Gastroesophageal sphincter (tissue), 4 donors: ENCODE results near the gene CCDC51. TPM values are rescaled to one million over a fixed set of nuclear protein-coding genes. Genes with fewer than 3 reads are reported as not detected.

Experiments
- ATAC-seq: fragments of 150-250 bp; one replicate; pipeline ENCODE4 v1.9.1; 2016; ENCODE audit warnings: mild to moderate bottlenecking, moderate library complexity
- H3K27ac ChIP-seq, 4 donors: fragments of 200-600 bp; sonication (generic) in 3 of 4; 1 replicate in 3 of 4; 2 replicates in 1 of 4; pipeline ENCODE4 v1.5.1; 2016 to 2019
- H3K27me3 ChIP-seq: fragments of 200-600 bp; sonication (generic); one replicate; pipeline ENCODE4 v1.5.1; 2019
- H3K36me3 ChIP-seq, 2 donors: fragments of 200-600 bp; sonication (generic); one replicate each; pipeline ENCODE4 v1.5.1; 2019; ENCODE audit warnings: control low read depth in 1 of 2
- H3K4me1 ChIP-seq, 3 donors: fragments of 200-600 bp; sonication (generic); 1 replicate in 2 of 3; 2 replicates in 1 of 3; pipeline ENCODE4 v1.5.1; 2016 to 2019; ENCODE audit warnings: control low read depth in 2 of 3
- H3K4me3 ChIP-seq, 2 donors: fragments of 200-600 bp; sonication (generic); one replicate each; pipeline ENCODE4 v1.5.1; 2019; ENCODE audit warnings: mild to moderate bottlenecking in 1 of 2, moderate library complexity in 1 of 2
- H3K9me3 ChIP-seq, 3 donors: fragments of 200-600 bp; sonication (generic); one replicate each; pipeline ENCODE4 v1.5.1; 2017 to 2019; ENCODE audit warnings: control low read depth in 2 of 3
- EP300 ChIP-seq: sonication (generic); formaldehyde crosslinking; IDR thresholded peaks from one replicate; pipeline ENCODE4 v1.6.1; 2017; ENCODE audit warnings: antibody characterized with exemption, mild to moderate bottlenecking
- POLR2A ChIP-seq, 2 donors: fragments of 450-650 bp; IDR thresholded peaks; one replicate each; pipeline ENCODE4 v1.6.1; 2017; ENCODE audit warnings: antibody characterized with exemption in 2 of 2, mild to moderate bottlenecking in 2 of 2, moderate library complexity in 1 of 2
- POLR2AphosphoS5 ChIP-seq: sonication (generic); formaldehyde crosslinking; IDR thresholded peaks from one replicate; pipeline ENCODE4 v1.6.1; 2017; ENCODE audit warnings: antibody characterized with exemption
- WGBS, 2 donors: methylation state at CpG; one replicate each; pipeline ENCODE4 v1.1.5; 2018; ENCODE audit warnings: low coverage in 1 of 2; 5-methylcytosine and 5-hydroxymethylcytosine counted together
- total RNA-seq, 4 donors: library from RNA; depleted of rRNA; stranded (reverse); fragments of >200 nt; gene quantifications; one replicate each; pipeline ENCODE4 v1.1.0, GENCODE V29; 2016
- TF ChIP-seq, protein P1 (sequence below), 4 experiments: fragments of 200-600 bp in 2 of 4; fragments of 450-650 bp in 2 of 4; sonication (generic) in 1 of 4; IDR thresholded peaks; one replicate each; pipeline ENCODE4 v1.5.1; 2017 to 2019; ENCODE audit warnings: antibody characterized with exemption in 4 of 4, mild to moderate bottlenecking in 2 of 4, moderate library complexity in 2 of 4

The CCDC51 gene
- total RNA-seq, 4 donors from 2014 or later, result 10.2 to 32.6 (median 26.3) TPM

DNA sequence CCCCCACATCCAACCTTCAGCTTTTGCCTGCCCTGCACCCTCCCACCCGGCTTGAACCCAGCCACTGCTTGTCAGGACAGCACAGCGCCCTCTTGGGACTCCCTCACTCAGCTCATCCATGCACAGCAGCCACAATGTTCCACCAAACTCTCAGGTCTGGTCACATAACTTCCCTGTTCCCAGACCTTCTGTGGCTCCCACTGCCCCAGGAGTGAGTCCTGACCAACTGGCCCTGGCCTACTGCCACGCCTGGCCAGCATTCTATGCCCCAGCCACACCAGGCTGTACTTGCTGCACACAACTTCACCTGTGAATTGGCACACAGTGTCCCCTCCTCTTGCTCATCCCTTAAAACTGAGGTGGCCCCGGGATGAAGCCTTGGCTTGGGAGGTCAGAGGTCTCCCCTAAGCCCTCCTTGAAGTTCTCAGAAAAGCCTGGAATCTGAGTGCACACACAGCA is 31.1 kb downstream of the CCDC51 start:
- WGBS, 2 donors, result no CpG with 5 or more reads among the region's 4 CpGs
- Histone ChIP-seq H3K4me3 (no peak overlapping the region), H3K27ac (peak overlapping the region in 3 of 4 donors; percentile 45 to 93 (median 92)), H3K27me3 (no peaks in the 10 kb centered on the region), H3K4me1 (peaks cover 0 to 26% (median 0%) of the 10 kb centered on the region in 3 donors), H3K36me3 (peaks cover 0 to 100% of the 10 kb centered on the region in 2 donors), H3K9me3 (no peaks in the 10 kb centered on the region)
- no peak for ATAC-seq
- TF ChIP-seq POLR2AphosphoS5 (no peak), POLR2A (IDR thresholded peaks at IDR 0.05) (no peak), EP300 (no peak)
- TF ChIP-seq, protein P1, sequence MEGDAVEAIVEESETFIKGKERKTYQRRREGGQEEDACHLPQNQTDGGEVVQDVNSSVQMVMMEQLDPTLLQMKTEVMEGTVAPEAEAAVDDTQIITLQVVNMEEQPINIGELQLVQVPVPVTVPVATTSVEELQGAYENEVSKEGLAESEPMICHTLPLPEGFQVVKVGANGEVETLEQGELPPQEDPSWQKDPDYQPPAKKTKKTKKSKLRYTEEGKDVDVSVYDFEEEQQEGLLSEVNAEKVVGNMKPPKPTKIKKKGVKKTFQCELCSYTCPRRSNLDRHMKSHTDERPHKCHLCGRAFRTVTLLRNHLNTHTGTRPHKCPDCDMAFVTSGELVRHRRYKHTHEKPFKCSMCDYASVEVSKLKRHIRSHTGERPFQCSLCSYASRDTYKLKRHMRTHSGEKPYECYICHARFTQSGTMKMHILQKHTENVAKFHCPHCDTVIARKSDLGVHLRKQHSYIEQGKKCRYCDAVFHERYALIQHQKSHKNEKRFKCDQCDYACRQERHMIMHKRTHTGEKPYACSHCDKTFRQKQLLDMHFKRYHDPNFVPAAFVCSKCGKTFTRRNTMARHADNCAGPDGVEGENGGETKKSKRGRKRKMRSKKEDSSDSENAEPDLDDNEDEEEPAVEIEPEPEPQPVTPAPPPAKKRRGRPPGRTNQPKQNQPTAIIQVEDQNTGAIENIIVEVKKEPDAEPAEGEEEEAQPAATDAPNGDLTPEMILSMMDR (IDR thresholded peaks at IDR 0.05), result no peak

DNA sequence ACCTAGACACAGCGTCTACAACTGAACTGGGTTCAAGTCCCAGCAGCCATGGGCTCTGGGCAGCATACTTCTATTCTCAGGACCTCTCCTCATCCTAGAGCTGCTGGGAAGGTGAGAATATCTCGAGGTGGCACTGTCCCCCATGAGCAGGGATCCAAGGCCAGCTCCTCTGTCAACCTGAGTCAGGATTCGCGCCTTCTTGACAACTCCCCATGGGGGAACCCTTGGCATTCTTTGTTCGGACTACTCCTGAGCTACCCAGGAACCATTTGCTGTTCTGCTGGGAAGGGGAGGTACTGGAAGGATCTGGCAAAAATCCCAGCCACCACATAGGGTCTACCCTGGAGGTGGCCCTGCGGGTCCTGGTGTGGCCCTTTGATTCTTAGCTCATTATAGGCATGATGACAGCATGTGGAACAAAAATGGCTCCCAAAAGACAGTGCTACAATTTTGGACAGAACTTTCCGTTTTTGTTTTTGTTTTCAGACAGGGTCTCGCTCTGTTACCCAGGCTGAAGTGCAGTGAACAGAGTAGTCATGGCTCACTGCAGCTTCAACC is 32.3 kb downstream of the CCDC51 start:
- H3K4me1 ChIP-seq, result peaks cover under 1 to 26% (median 1%) of the 10 kb centered on the region in 3 donors
- peak overlapping the region in 3 of 4 donors; percentile 45 to 93 (median 92) for H3K27ac ChIP-seq
- H3K27me3 ChIP-seq, result no peaks in the 10 kb centered on the region
- H3K9me3 ChIP-seq, result no peaks in the 10 kb centered on the region
- 57 to 83% methylated on average over 1 of the region's 8 CpGs for WGBS, 2 donors
- ATAC-seq, result no peak
- H3K4me3 ChIP-seq, result no peak overlapping the region
- peaks cover 0 to 96% of the 10 kb centered on the region in 2 donors for H3K36me3 ChIP-seq
- TF ChIP-seq, protein P1 (IDR thresholded peaks at IDR 0.05), result no peak
- TF ChIP-seq POLR2AphosphoS5, result no peak
- TF ChIP-seq EP300, result no peak
- no peak for TF ChIP-seq POLR2A (IDR thresholded peaks at IDR 0.05)

DNA sequence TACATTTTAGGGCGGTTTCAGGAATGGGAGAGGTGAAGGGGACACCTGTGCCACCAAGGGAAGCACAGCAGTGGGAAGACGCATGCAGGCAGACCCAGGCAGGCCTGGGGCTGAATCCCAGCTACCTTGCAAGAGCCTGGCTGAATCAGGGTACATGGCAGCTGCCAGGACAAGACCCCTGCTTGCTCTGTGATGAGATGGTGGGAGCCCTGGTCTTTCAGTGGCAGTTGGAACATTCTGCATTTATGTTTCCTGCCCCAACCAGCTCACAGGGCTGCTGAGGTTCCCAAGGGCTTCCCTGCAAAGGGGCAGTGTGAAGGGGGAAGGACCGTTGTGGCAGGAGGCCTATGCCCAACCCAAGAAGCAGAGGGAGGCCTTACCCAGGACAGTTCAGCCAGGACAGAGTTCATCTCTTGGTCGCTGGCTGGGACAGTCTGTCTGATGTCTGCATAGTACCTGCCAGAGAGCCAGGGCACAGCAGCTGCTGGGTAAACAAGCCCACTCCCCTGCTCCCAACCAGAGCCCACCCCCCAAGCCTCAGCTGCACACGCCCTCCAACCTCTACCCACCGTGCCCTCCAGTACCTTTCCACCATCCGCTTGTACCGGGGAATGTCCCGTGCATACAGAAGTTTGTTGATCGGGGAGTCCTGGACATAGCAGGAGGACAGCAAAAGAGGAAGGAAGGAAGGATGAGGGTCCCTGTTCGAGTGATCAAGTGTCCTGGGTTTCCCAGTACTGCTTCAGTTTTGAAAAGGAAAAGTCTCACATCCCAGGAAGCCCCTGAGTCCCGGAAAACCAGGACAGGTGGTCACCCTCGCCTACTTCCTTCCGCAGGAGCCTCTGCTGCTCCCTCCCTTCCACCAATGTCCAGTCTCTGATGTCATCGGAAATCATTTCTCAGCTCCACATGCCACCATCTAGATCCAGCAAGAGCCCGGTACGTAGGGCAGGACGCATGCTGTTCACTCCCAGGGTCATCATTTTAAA is 33.2 kb downstream of the CCDC51 start:
- TF ChIP-seq, protein P1 (IDR thresholded peaks at IDR 0.05), result no peak
- TF ChIP-seq EP300, result no peak
- no peak for TF ChIP-seq POLR2AphosphoS5
- TF ChIP-seq POLR2A (IDR thresholded peaks at IDR 0.05), result no peak
- Histone ChIP-seq H3K4me3 (no peak overlapping the region), H3K4me1 (peaks cover 3 to 35% (median 7%) of the 10 kb centered on the region in 3 donors), H3K27me3 (no peaks in the 10 kb centered on the region), H3K9me3 (no peaks in the 10 kb centered on the region), H3K36me3 (peaks cover 0 to 87% of the 10 kb centered on the region in 2 donors), H3K27ac (peak overlapping the region in 3 of 4 donors; percentile 92 to 97 (median 93))
- WGBS, 2 donors, result 67 to 82% methylated on average over 5 to 10 of the region's 18 CpGs
- ATAC-seq, result no peak

DNA sequence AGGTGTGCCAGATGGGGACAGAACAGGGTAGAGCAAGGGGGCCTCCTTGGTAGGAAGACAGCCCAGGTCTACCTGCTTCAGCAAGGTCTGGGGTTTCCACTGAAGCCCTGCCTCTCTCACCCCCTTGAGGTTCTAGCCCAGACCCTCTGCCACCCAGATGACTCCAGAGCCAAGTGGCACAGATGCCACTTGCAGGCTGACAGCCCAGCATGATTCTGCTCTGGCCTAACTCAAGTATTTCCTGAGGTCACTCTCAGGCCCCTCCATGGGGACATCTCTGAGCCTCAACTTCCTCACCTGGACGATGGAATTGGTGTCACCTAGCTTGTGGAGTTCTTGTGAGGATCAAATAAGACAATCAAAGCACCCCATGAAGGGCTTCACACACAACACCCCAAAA is 33.9 kb downstream of the CCDC51 start:
- Histone ChIP-seq H3K4me1 (peaks cover 6 to 43% (median 15%) of the 10 kb centered on the region in 3 donors), H3K27ac (peak overlapping the region in 3 of 4 donors; percentile 92 to 97 (median 93)), H3K27me3 (no peaks in the 10 kb centered on the region), H3K36me3 (peaks cover 0 to 79% of the 10 kb centered on the region in 2 donors), H3K9me3 (no peaks in the 10 kb centered on the region), H3K4me3 (no peak overlapping the region)
- no peak for TF ChIP-seq POLR2A (IDR thresholded peaks at IDR 0.05)
- no peak for TF ChIP-seq POLR2AphosphoS5
- TF ChIP-seq, protein P1 (IDR thresholded peaks at IDR 0.05), result no peak
- TF ChIP-seq EP300, result no peak
- ATAC-seq, result no peak
- 83% methylated on average over 1 of the region's 1 CpG for WGBS, 2 donors
